GM12864 (cell line): ENCODE data around the gene NDUFB8.

Source experiments
- DNase-seq: peaks from one replicate; pipeline ENCODE4 v3.0.0-alpha.2; 2011; ENCODE audit warnings: low read depth
- H3K4me3 ChIP-seq: 2 replicates; pipeline ENCODE4 v1.5.1; 2011; ENCODE audit warnings: mild to moderate bottlenecking, low read depth, low read length, control low read depth
- CTCF ChIP-seq: IDR thresholded peaks from 2 replicates; pipeline ENCODE4 v1.5.1; 2011; ENCODE audit warnings: low read depth, mild to moderate bottlenecking, moderate library complexity, low read length, control low read depth, inconsistent platforms; ENCODE audit errors: missing control alignments

The NDUFB8 gene

GRCh38 chr10:100569687-100570481 lies 40.2 kb upstream of the NDUFB8 start:
- no peak for DNase-seq
- no peak for TF ChIP-seq CTCF
- no peak overlapping the region for H3K4me3 ChIP-seq

- no peak overlapping the region for H3K4me3 ChIP-seq
- TF ChIP-seq CTCF, result no peak
- DNase-seq, result no peak
These were observed 39.2 kb upstream of the NDUFB8 start for GRCh38 chr10:100568912-100569311.

GRCh38 chr10:100567826-100568225 lies 38.2 kb upstream of the NDUFB8 start:
- H3K4me3 ChIP-seq, result no peak overlapping the region
- no peak for DNase-seq
- TF ChIP-seq CTCF, result no peak

GRCh38 chr10:100567249-100567648 lies 37.6 kb upstream of the NDUFB8 start:
- no peak for DNase-seq
- H3K4me3 ChIP-seq, result no peak overlapping the region
- TF ChIP-seq CTCF, result no peak

GRCh38 chr10:100566561-100566960 lies 36.9 kb upstream of the NDUFB8 start:
- no peak for DNase-seq
- no peak for TF ChIP-seq CTCF
- no peak overlapping the region for H3K4me3 ChIP-seq

- TF ChIP-seq CTCF, result no peak
- H3K4me3 ChIP-seq, result no peak overlapping the region
- DNase-seq, result no peak
These were observed 35.7 kb upstream of the NDUFB8 start for GRCh38 chr10:100565206-100565985.
